COLO668 (cell line): ENCODE measurements around the gene TMEM101.
"Not testable (repeated sequence)": the region's sequence is repeated elsewhere in the genome, so short reads cannot be mapped to it uniquely, and the experiment has no call there.

Experiments used
- DNase-seq: peaks from one replicate; lab custom pipeline; 2025; ENCODE audit not compliant: unreplicated experiment; lab: John Stamatoyannopoulos, UW

The TMEM101 gene

DNA sequence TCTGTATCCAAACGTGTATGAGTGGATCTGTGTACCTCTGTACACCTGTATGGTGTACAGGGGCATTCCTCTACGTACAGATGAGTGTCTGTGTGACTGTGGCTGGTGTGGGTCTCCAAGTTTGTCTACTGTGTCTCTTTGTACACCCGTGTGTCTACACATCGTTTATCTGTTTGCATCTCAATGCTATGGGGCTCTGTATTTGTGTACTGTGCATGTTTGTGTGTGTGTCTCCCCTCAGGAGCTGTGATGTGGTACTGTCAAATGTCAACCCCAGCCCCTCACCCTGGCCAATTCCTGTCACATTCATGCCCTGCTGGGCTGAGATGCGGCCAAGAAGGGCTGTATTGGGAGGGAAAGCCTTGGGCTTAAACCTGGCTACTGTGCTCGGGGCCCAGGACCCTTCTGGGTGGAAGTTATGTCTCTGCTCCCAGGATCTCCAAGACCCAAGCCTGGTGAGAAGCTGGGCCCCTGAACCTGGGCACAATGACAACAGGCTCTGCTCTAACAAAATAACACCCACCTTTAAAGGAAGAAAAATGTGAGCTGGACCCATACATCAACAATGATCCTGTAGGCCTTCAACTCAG lies 13.8 kb downstream of the TMEM101 start:
- DNase-seq = no peak

DNA sequence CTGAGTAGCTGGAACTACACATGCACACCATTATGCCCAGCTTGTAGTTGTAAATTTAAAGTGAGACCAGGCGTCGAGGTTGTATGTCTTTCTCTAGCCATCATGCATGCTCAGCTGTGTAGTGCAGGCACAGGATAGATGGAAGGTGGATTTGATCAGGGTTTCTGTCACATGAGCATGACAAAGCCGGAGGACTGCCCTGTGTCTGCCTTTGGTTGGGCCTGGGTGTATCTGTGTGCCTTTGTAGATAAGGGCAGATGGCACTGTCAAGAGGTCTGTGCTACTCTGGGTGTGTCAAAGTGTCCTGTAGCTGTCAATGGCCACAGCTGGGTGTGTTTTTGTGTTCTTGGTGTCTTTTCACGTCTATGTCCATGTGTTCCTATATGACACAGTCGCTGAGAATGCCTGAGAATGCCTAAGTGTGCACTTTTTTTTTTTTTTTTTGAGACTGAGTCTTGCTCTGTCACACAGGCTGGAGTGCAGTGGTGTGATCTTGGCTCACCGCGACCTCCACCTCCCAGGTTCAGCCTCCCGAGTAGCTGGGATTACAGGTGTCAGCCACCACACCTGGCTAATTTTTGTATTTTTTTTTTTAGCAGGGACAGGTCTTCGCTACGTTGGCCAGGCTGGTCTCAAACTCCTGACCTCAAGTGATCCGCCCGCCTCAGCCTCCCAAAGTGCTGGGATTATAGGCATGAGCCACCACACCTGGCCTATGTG lies 14.5 kb downstream of the TMEM101 start:
- no peak for DNase-seq

DNA sequence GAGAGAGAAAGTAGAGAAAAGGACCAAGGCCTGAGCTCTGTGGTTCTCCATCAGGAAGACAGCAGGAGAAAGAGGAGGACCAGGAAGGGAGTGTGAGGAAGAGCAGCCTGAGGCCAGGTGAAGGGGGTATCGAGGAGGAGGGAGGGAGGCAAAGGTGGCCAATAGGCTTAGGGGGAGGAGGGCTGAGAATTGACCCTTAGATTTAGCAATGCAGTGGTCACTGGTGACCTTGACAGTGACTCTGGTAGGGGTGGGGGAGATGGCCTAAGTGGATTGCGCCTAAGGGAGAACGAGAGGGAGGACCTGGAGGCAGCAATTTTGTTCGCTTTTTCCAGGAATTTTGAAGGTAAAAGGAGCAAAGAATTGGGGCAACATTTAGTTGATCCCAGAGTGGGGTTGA lies 15.7 kb downstream of the TMEM101 start:
- DNase-seq = no peak

DNA sequence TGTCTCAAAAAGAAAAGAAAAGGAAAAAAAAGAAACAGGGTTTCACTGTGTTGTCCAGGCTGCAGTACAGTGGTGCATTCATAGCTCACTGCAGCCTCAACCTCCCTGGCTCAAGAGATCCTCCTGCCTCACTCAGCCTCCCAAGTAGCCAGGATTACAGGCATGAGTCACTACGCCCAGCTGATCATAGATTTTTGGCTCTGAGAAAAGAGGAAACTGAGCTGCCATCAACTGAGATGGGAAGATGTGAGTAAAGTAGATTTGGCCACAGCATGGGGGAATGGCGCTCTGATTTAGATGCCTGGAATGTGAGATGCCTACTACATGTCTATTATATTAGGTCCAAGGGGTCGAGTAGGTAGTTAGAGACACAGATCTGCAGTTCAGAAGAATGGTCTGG lies 16.2 kb downstream of the TMEM101 start:
- no peak for DNase-seq

DNA sequence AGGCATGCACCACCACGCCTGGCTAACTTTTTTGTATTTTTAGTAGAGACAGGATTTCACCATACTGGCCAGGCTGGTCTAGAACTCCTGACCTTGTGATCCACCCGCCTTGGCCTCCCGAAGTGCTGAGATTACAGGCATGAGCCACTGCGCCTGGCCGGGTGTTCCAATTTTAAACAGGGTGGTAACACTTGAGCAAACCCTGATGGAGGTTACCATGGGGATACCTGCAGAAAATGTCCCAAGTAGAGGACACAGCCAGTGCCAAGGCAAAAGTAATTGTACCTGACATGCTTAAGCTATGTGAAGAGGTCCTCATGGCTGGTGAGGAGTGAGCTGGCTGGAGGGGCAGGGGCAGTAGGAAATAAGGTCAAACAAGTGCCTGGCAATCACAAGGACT lies 17.6 kb downstream of the TMEM101 start:
- DNase-seq = not testable (repeated sequence)

DNA sequence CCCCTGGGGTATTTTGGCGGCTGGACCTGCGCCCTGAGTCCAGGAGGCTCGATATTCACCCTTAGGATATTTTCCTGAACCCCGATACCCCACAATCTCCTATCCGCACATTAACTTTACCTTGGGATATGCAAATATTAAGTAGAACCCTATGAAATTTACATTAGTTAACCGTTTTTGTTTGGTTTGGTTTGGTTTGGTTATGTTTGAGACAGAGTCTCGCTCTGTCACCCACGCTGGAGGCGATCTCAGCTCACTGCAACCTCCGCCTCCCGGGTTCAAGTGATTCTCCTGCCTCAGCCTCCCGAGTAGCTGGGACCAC lies 19.7 kb downstream of the TMEM101 start:
- no peak for DNase-seq

DNA sequence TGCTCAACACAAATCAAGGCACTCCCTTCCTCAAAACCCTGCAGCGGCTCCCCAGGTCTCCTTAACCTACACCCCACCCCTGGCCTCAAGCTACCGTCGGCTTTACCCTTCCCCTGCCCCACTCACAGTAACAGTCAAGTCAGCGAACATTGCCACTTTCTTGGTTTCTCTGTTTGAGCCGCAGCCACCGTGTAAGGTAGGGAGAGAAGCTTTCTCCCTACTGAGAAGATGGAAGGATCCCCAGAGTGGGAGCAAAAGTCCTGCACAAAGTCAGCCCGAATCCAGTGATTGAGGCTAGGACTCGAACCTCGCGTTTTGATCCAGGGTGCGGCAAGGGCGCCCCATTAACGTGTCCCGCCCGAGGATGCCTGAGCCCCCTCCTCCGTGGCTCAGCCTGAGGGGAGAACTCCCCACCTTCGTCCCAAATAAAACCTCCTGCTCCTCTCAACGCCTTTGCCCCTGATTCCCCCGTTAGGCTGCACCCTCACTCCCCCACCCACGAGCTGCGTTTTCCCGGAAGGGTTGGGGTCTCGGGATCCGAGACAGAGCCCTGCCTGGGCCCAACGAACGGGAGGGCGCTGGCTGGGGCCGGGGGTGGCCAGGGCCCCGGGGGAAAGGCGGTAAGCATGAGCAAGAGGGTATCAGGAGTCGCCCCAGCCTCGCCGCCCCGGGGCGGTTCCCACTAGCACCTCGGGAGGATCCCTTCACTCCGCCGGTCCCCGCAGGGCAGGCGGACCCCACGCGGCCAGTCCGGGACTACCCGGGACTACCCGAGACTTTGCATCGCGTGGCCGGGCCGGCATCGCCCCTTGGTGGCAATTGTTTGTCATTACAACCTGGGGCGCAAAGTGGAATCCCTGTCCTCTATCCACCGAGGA lies 20.3 kb downstream of the TMEM101 start:
- DNase-seq = peak; percentile 24

DNA sequence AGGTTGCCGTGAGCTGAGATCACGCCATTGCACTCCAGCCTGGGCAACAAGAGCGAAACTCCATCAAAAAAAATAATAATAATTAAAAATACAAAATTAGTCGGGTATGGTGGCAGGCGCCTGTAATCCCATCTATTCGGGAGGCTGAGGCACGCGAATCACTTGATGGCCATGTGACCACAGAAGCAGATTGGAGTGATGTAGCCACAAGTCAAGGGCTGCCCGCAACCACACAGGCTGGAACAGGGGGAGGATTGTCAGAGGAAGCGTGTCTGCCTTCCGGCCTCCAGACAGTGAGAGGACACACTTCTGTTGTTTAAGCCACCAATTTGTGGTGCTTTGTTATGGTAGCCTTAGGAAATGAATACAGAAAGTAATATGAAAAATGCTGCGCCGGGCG lies 22.1 kb downstream of the TMEM101 start:
- no peak for DNase-seq

DNA sequence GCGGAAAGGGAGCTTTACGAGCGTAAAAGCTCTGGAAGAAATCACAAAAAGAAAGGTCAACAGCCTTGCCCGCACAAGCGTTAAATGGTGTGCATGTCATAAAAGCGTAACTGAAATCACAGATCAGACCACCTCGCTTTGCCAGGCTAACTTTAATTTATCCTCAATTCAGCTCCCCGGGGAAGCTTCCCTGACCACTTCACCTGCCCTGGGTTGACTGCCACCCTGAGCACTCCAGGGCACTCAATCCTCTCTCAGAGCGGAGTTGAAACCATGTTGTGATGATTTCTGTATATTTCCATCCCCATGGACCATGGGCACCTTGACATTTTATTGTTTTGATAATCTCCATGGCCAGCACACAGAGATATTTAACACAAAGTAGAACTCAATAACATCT lies 26.5 kb downstream of the TMEM101 start:
- DNase-seq = no peak

DNA sequence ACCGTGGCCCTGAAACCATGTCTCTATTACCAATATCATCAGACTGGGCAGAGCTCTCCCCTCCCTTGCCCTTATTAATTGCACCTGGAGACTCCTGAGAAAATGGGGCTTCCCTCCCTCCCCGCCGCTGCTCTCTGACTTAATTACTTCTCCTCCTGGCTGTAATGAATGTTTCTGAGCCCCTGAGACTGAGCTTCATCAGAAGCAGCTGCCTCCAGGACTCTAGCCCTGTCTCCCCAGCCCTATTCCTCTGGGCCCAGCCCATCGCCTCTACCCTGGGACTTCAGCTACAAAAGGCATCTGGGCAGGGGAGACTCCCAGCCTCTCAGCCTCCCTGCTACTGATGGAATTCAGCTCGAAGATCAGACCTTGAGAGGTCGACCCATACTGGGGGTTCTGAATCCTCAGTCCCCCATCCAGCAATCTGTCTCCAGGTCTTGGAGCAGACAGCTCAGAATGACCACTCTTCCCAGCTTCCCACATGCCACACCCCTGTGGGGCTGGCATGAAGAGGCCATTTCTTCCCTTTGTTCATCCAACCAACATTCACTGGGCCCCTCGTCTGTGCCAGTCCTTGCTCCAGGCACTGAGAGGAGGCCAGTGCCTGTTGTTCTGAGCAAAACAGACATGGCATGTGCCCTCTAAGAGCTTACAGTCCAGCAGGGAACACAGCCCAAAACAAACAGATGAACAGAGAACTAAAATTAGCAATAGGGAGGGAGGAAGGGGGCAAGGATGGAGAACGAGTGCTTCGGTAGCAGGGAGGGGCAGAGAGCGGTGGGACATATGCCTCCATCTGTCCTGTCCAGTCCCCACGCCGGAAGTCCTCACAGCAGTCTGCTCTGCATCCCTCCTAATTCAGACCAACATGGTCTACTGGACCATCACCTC lies 27.4 kb downstream of the TMEM101 start:
- no peak for DNase-seq

DNA sequence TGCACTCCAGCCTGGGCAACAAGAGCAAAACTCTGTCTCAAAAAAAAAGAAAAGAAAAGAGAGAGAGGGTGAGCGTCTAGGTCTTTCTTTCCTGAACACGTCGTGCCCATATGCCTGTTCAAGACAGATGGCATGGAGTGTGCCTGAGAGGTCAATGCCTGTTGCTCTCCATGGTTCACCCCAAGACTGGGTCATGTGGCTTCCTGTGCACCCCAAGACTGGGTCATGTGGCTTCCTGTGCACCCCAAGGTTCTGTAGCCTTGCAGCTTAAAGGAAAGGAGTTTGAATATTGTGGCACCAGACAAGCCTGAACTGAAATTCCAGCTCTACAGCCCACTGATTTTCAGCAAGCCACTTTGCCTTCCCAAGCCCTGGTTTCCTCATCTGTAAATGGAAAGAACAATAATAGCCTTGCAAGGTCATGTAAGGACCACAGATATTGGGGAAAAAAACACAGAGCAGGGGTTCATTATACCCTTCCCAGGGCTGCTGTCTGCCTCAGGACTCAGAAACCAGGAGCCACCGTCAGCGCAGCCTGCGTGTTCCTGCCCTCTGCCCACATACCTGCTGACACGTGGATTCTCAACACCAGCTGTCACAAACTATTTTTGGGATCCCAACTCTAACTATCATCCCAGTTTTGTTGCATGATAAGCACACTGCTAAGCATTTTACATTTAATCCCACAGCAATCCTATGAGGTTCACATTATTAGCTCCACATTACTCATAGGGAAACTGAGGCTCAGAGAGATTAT lies 28.4 kb downstream of the TMEM101 start:
- no peak for DNase-seq

DNA sequence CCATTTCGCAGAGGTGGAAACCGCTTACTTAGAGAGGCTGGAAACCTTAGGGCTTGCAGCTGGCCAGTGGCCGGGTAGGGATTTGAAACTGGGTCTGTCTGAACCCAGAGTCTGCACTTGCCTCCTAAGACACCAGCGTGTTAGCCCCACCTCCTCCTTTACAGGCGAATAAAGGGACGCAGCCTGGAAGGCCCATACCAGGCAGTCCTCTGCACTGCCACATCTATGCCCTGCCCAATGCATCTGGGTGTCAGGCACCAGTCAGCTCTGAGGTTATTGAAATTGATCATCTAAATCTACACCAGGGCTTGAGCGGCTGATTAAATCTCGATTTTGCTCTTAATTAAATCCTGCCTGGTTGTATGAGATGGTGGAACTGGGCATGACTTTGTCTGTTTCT lies 30.2 kb downstream of the TMEM101 start:
- DNase-seq = no peak

DNA sequence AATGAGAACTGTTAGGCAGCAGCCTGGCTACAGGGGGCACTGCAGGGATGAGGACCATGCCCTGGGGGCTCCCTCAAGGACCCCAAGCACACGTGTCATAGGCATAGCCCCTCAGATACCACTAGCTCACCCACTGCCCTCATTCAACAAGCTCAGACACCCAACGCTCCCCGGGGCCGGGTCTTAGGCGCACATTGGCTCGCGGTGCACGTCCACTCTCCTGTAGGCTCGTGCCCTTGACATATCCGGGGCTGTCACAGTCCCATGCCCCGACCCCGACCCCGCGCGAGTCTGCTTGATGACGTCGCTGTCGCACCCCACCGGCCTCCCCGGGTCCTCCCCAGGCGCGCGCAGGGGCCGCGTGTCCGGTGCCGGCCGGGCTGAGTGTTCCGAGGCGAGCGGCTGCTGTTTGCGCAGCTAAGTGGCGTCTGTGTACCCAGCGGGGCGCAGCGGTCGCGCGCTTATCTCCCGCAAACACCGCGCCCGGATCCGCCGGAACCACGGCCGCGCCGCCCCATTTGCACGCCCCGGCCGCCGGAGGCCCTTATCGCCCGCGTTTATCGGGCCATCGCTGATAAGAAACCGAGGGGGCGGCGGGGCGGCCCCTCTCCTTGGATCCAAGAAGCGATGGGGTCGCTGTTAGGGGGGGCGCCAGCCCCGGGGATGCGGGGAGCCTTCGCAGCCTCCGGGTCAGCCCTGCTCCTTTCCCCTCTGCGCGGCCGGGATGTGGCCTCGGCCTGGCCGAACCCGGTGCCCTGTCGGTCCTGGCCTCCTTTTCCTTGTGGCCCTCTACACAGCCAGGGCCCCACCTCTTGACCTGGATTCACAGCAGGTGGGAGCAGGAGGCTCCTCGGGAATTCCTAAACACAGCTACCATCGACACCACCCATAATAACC lies 31.0 kb downstream of the TMEM101 start:
- peak; percentile 24 for DNase-seq

DNA sequence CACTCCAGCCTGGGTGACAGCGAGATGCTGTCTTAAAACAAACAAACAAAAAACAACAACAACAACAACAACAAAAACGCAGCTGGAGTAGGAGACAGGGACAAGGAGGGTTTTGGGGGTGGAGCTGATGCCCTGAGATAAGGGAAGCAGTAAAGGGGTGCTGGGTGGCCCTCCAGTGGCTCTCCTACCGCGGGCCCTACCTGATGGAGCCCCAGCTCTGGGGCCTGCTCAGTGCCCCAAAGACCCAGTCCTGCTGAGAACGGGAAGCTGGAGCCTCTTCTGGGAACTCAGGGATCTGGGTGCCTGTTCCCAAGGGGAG lies 31.6 kb downstream of the TMEM101 start:
- DNase-seq = no peak

DNA sequence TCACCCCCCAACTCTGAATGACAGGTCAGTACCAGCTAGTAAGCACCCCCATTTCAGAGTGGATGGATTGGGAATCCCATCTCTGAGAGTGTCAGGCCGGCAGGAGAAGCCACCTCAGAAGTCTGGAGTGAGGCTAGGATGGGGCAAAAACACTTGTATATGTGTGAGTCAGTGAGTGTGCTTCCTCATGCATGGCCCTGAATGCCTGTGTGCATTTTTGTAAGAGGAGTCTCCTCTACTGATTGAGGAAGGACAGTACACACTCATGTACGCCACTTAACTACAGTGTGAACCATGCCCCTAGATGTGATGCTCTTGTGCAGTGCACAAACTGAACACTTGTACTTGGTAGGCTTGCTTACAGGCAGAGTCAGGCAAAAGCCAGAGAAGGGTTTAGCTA lies 32.6 kb downstream of the TMEM101 start:
- DNase-seq = no peak

DNA sequence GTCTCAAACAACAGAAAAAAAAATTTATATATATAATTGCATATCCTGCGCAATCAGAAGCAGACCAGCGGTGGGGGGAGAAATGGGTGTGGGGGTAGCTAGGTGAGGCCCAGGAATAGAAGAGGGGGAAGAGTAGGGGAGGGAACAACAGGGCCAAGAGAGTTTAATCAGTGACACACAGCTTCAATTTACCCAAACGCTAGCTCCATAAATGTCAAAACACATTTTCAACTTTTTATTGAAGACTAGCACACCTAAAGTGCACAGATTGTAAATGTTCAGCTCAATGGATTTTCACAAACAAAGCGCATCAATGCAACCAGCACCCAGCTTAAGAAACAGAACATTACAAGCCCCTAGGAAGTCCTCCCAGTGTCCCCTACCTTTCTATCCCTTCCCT lies 35.1 kb downstream of the TMEM101 start:
- DNase-seq = no peak

DNA sequence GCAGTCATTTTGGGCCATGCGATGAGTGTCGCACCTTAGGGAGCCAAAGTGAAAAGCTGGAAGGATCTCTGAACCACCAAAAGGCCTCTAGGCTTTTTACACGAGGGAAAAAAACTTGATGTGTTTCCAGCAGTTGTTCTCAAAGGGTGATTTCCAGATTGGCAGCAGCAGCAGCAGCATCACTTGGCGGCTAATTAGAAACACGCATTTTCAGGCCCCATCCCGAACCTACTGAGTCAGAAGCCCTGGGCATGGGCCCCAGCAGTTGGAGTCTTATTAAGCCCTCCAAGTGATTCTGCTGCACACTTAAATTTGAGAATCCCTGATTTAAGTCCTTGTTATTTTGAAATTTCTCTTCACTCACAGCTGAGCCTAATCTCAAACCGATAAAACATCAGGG lies 35.8 kb downstream of the TMEM101 start:
- DNase-seq = no peak

DNA sequence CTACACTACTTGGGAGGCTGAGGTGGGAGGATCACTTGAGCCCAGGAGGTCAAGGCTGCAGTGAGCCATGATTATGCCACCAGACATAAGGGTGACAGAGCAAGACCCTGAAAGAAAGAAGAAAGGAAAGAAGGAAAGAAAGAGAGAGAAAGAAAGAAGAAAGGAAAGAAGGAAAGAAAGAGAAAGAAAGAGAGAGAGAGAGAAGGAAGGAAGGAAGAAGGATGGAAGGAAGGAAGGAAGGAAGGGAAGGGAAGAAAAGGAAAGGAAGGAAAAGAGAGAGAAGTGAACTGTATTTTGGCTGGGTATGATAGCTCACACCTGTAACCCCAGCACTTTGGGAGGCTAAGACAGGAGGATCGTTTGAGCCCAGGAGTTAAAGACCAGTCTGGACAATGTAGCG lies 36.7 kb downstream of the TMEM101 start:
- no peak for DNase-seq

DNA sequence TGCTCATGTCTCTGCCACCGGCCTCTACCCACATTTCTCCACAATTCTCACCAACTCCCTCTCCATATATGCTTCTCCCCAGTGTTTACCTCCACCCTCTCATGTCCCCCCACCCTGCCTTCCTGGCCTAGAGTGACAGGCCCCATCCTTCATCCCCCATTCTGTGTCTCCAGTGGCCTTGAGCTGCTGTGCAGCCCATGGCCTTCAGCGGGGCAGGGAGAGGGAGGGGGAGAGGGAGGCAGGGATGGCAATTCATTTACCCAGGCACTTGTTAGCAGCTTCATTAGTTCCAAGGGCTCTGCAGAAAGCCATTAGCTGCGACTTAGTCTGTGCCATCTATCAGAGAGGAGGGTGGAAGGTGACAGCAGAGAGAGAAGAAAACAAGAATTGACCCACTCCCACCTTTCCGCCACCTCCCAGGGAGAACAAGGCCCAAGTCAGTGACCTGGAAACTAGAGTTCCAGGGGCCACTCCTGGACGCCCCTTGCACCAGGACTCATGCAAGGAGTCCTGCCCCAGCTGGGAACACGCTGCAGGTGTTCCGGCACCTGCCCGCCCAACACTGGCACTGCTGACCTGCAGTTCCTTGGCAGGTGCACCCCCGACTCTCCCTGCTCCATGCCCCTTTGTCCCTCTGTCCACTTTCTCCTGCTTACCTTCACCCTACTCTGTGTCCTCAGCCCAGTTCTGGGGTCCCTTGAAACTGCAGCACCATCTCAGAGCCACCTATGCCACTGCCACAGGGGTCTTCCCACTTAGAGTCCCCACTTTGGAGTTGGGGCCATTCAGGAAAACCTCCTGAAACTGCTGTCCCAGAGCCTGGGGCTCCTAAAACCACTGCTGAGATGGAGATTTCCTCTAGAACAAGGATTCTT lies 37.6 kb downstream of the TMEM101 start:
- DNase-seq = no peak
